Bronchial epithelial cell (primary cell): ENCODE measurements around the gene HEATR5B. TPM values are rescaled to one million over a fixed set of nuclear protein-coding genes. Genes with fewer than 3 reads are reported as not detected.
"Not testable (repeated sequence)": the region's sequence is repeated elsewhere in the genome, so short reads cannot be mapped to it uniquely, and the experiment has no call there.

Experiments used
- DNase-seq: peaks from one replicate; pipeline ENCODE4 v3.0.0-alpha.2; 2010; ENCODE audit warnings: low read depth
- FAIRE-seq: peaks from 2 replicates; lab custom pipeline; 2011; peaks lifted over from hg19 to GRCh38; lab: Jason Lieb, UNC
- H3K27me3 ChIP-seq: 2 replicates; pipeline ENCODE4 v1.5.1; 2011; ENCODE audit warnings: low read length; ENCODE audit not compliant: control insufficient read depth, insufficient read depth
- H3K36me3 ChIP-seq: 2 replicates; pipeline ENCODE4 v1.5.1; 2011; ENCODE audit warnings: low read length; ENCODE audit not compliant: control insufficient read depth, insufficient read depth
- H3K4me3 ChIP-seq: 2 replicates; pipeline ENCODE4 v1.5.1; 2011; ENCODE audit warnings: mild to moderate bottlenecking, low read depth, low read length, control low read depth
- total RNA-seq: library from RNA; depleted of rRNA; stranded (reverse); fragments of >200 nt; gene quantifications from 2 replicates; pipeline ENCODE4 v1.2.1, GENCODE V29; 2014
- TF ChIP-seq, protein P1 (sequence below): IDR thresholded peaks from 2 replicates; pipeline ENCODE4 v1.5.1; 2011; ENCODE audit warnings: mild to moderate bottlenecking, moderate library complexity, low read length, control low read depth, inconsistent platforms; ENCODE audit not compliant: insufficient read depth, severe bottlenecking

HEATR5B gene
- total RNA-seq, 1 donor from 2014 or later = 23.4 TPM

DNA sequence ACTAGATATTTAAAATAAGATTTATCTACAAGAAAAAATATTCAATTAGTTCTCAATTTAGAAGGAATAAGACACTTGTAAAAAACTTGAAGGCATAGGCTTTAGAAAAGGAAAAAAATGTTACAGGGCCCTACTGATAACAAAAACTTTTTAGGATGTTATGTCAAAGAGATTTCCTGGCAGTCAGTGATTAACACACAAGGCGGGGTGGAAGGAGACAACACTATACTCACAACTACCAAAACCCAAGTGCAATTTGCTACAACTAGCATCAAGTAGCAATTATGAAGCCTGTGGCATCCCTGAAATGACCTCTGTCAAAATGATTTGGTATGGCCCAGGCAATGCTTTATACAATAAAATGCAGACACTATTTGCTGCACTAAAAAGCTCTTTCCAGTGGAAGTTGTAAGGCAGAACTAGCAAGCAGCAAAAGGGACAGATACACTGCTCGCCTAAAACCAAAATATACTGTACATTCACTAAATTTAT lies 133.1 kb downstream of the HEATR5B start:
- DNase-seq = no peak
- Histone ChIP-seq H3K27me3 (no peaks in the 10 kb centered on the region), H3K4me3 (no peak overlapping the region), H3K36me3 (peaks cover 1% of the 10 kb centered on the region)
- TF ChIP-seq, protein P1, sequence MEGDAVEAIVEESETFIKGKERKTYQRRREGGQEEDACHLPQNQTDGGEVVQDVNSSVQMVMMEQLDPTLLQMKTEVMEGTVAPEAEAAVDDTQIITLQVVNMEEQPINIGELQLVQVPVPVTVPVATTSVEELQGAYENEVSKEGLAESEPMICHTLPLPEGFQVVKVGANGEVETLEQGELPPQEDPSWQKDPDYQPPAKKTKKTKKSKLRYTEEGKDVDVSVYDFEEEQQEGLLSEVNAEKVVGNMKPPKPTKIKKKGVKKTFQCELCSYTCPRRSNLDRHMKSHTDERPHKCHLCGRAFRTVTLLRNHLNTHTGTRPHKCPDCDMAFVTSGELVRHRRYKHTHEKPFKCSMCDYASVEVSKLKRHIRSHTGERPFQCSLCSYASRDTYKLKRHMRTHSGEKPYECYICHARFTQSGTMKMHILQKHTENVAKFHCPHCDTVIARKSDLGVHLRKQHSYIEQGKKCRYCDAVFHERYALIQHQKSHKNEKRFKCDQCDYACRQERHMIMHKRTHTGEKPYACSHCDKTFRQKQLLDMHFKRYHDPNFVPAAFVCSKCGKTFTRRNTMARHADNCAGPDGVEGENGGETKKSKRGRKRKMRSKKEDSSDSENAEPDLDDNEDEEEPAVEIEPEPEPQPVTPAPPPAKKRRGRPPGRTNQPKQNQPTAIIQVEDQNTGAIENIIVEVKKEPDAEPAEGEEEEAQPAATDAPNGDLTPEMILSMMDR = no peak
- peak; percentile 76 for FAIRE-seq

DNA sequence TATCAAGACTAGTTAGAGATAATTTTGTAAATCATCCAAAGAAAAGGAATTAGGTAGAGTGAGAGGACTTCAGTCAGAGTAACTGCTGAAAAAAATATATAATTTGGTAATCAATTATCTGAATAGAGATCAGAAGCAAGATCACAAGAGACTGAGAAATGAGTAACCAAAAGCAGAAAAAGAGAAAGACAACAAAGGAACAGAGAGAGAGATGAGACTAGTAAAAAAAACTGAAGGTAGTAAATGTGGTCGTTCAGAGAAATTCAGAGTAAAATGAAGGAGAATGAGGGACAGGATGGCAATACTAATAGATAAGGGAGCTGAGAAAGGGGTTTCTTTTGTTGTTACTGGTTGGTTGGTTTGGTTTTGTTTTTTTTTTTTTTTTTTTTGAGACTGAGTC lies 134.3 kb downstream of the HEATR5B start:
- no peak overlapping the region for H3K4me3 ChIP-seq
- TF ChIP-seq, protein P1 = no peak
- H3K36me3 ChIP-seq = peaks cover 1% of the 10 kb centered on the region
- FAIRE-seq (no peak), DNase-seq (no peak)
- H3K27me3 ChIP-seq = no peaks in the 10 kb centered on the region

DNA sequence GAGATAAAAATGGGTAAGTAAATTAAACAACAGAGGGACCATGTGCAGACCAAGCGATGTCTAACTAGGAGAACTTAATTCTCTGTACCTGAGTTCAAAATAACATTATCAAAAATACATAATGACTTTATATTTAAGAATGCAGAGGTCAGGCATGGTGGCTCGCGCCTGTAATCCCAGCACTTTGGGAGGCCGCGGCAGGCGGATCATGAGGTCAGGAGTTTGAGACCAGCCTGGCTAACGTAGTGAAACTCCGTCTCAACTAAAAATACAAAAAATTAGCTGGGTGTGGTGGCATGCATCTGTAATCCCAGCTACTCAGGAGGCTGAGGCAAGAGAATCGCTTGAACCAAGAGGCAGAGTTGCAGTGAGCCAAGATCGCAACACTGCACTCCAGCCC lies 138.9 kb downstream of the HEATR5B start:
- H3K36me3 ChIP-seq, FAIRE-seq, H3K27me3 ChIP-seq, H3K4me3 ChIP-seq, DNase-seq: not testable (repeated sequence)

DNA sequence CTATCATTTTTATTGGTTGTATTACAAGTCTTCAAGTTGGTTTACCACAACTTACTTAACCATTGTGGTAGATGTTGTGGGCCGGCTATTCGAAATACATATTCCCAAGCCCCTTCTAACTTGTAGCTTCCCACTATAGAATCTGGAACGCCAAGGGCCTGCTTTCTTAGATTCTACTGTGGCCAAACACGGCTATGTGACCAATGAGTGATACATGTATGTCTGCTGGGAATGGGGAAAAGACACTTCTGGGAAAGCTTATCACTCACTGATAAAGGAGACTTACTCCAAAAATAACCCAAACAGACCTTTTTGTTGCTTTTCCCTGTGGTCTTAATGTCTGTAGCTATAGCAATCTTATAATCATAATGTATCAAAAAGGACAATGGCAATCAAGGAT lies 142.3 kb downstream of the HEATR5B start:
- DNase-seq = no peak
- FAIRE-seq = no peak
- Histone ChIP-seq H3K4me3 (no peak overlapping the region), H3K27me3 (no peaks in the 10 kb centered on the region), H3K36me3 (no peaks in the 10 kb centered on the region)
- TF ChIP-seq, protein P1 = no peak

DNA sequence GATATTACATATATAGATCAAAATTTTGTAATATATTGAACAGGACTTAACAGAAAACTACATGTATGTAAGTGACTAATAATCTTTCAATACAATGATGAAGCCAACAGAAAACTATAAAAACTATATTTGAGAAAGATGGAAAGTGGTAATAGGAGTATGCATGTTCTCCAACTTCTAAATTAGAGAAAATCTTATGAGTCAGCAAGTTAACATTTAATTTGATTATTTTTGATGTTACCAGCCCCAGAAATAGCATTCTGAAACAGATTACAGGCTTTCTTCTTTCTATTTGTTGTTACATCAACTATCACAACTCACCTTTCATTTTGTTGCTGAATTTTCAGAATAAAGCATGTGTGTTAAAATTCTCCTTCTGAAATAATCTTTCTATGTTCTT lies 147.6 kb downstream of the HEATR5B start:
- FAIRE-seq, H3K36me3 ChIP-seq, H3K27me3 ChIP-seq, DNase-seq, H3K4me3 ChIP-seq: not testable (repeated sequence)

DNA sequence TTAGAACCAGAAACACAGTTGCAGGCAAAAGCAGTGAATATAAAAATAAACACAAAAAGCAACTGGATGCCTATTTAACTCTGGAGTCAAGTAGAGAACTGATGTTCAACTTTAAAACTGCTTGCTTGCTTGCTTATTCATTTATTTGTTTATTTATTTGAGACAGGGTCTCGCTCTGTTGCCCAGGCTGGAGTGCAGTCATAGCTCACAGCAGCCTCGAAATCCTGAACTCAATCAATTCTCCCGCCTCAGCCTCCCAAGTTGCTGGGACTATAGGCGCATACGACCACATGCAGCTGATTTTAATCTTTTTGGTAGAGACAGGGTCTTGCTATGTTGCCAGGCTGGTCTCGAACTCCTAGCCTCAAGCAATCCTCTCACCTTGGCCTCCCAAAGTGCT lies 152.5 kb downstream of the HEATR5B start:
- DNase-seq, FAIRE-seq, H3K27me3 ChIP-seq, H3K4me3 ChIP-seq, H3K36me3 ChIP-seq: not testable (repeated sequence)

Other genes starting within 250 kb of the HEATR5B start
- gene STRN, start 117.8 kb downstream of the HEATR5B start, total RNA-seq = 19.2 and 26.2 TPM in 2 replicates
- gene GPATCH11, start 146 bp upstream of the HEATR5B start, total RNA-seq = 3.7 and 3.8 TPM in 2 replicates
- gene EIF2AK2, start 72.6 kb upstream of the HEATR5B start, total RNA-seq = 10.5 and 11.1 TPM in 2 replicates
- not detected in 2 replicates for gene SULT6B1, start 104.3 kb upstream of the HEATR5B start, total RNA-seq
- 7.6 and 16.3 TPM in 2 replicates for gene CEBPZOS, start 112.1 kb upstream of the HEATR5B start, total RNA-seq
- 53.5 and 62.9 TPM in 2 replicates for gene CEBPZ, start 147.2 kb upstream of the HEATR5B start, total RNA-seq
- gene NDUFAF7, start 147.3 kb upstream of the HEATR5B start, total RNA-seq = 15.5 and 17.9 TPM in 2 replicates
- gene PRKD3, start 240.5 kb upstream of the HEATR5B start, total RNA-seq = 19.5 and 22.5 TPM in 2 replicates